Neural crest cell (in vitro differentiated cells): Measurements from ENCODE around the gene RANBP9. TPM values are rescaled to one million over a fixed set of nuclear protein-coding genes. Genes with fewer than 3 reads are reported as not detected.

Source experiments
- DNase-seq: peaks from one replicate; pipeline ENCODE4 v3.0.0; 2021; ENCODE audit warnings: low read depth, mixed read lengths, low spot score
- H3K27ac Mint-ChIP-seq: one replicate; pipeline ENCODE4 v1.8.0; 2021; ENCODE audit warnings: mild to moderate bottlenecking, mixed read lengths; ENCODE audit not compliant: unreplicated experiment
- H3K27me3 Mint-ChIP-seq: 2 replicates; pipeline ENCODE4 v1.8.0; 2021; ENCODE audit warnings: low read depth, mild to moderate bottlenecking, mixed read lengths
- H3K36me3 Mint-ChIP-seq: 2 replicates; pipeline ENCODE4 v1.8.0; 2021; ENCODE audit warnings: low read depth, mild to moderate bottlenecking, mixed read lengths
- H3K4me1 Mint-ChIP-seq: 2 replicates; pipeline ENCODE4 v1.8.0; 2021; ENCODE audit warnings: mixed read lengths
- H3K4me3 Mint-ChIP-seq: one replicate; pipeline ENCODE4 v1.8.0; 2021; ENCODE audit warnings: mild to moderate bottlenecking, mixed read lengths
- H3K9me3 Mint-ChIP-seq: 2 replicates; pipeline ENCODE4 v1.8.0; 2021; ENCODE audit warnings: mixed read lengths
- CTCF ChIP-seq: fragments of 200-600 bp; sonication (generic); conservative IDR thresholded peaks from 2 replicates; pipeline ENCODE4 v1.5.0; 2021; ENCODE audit warnings: antibody characterized with exemption, mild to moderate bottlenecking
- total RNA-seq: library from RNA; stranded (reverse); gene quantifications from 2 replicates; pipeline ENCODE4 v1.2.1, GENCODE V29; 2021

RANBP9 gene
- total RNA-seq, 1 donor from 2014 or later = 41.2 TPM

- Mint-ChIP-seq H3K4me1 (peaks cover 6% of the 10 kb centered on the region), H3K27ac (no peak overlapping the region)
Measured at GRCh38 chr6:13682346-13682745, 29.3 kb downstream of the RANBP9 start.

GRCh38 chr6:13681305-13682061 lies 30.2 kb downstream of the RANBP9 start:
- Mint-ChIP-seq H3K27ac (no peak overlapping the region), H3K4me3 (no peak overlapping the region), H3K27me3 (no peaks in the 10 kb centered on the region), H3K36me3 (peaks cover 28% of the 10 kb centered on the region), H3K9me3 (peaks cover 6% of the 10 kb centered on the region), H3K4me1 (peaks cover 6% of the 10 kb centered on the region)
- no peak for DNase-seq
- no peak for TF ChIP-seq CTCF

More at GRCh38 chr6:13682346-13682745, 29.3 kb downstream of the RANBP9 start:
- H3K27me3 Mint-ChIP-seq = no peaks in the 10 kb centered on the region
- H3K36me3 Mint-ChIP-seq = peaks cover 21% of the 10 kb centered on the region
- no peak overlapping the region for H3K4me3 Mint-ChIP-seq
- peaks cover 3% of the 10 kb centered on the region for H3K9me3 Mint-ChIP-seq
- TF ChIP-seq CTCF = no peak
- no peak for DNase-seq

- no peak overlapping the region for H3K27ac Mint-ChIP-seq
- H3K4me1 Mint-ChIP-seq = peaks cover 6% of the 10 kb centered on the region
- peaks cover 30% of the 10 kb centered on the region for H3K36me3 Mint-ChIP-seq
- H3K4me3 Mint-ChIP-seq = no peak overlapping the region
- peaks cover 6% of the 10 kb centered on the region for H3K9me3 Mint-ChIP-seq
- no peak for TF ChIP-seq CTCF
- no peak for DNase-seq
- no peaks in the 10 kb centered on the region for H3K27me3 Mint-ChIP-seq
Measured at GRCh38 chr6:13680448-13680968, 31.1 kb downstream of the RANBP9 start.

GRCh38 chr6:13679996-13680395 lies 31.6 kb downstream of the RANBP9 start:
- no peaks in the 10 kb centered on the region for H3K27me3 Mint-ChIP-seq
- DNase-seq = no peak
- H3K4me3 Mint-ChIP-seq = no peak overlapping the region
- peaks cover 6% of the 10 kb centered on the region for H3K4me1 Mint-ChIP-seq
- no peak for TF ChIP-seq CTCF
- H3K36me3 Mint-ChIP-seq = peaks cover 30% of the 10 kb centered on the region
- H3K9me3 Mint-ChIP-seq = peaks cover 6% of the 10 kb centered on the region
- no peak overlapping the region for H3K27ac Mint-ChIP-seq

- Mint-ChIP-seq H3K27ac (no peak overlapping the region), H3K36me3 (peaks cover 30% of the 10 kb centered on the region)
Measured at GRCh38 chr6:13678255-13678983, 33.2 kb downstream of the RANBP9 start.

More at GRCh38 chr6:13678255-13678983, 33.2 kb downstream of the RANBP9 start:
- H3K27me3 Mint-ChIP-seq = no peaks in the 10 kb centered on the region
- H3K9me3 Mint-ChIP-seq = peaks cover 6% of the 10 kb centered on the region
- H3K4me1 Mint-ChIP-seq = peaks cover 6% of the 10 kb centered on the region
- DNase-seq = no peak
- TF ChIP-seq CTCF = no peak
- H3K4me3 Mint-ChIP-seq = no peak overlapping the region
